Stimulated activated naive CD8-positive, alpha-beta T cell treated with anti-CD3 and anti-CD28 coated beads, Interleukin-15, amount 100 ng/mL, for 72 hours (primary cell): ENCODE measurements around the gene IKZF3.
A peak's percentile ranks its signal among the peaks of the same experiment; 100 is the strongest.

Experiments used
- ATAC-seq: fragments of 150-1000 bp; cut with Tn5 transposase; 2 replicates; pipeline ENCODE4 v1.10.0; 2021; ENCODE audit warnings: mild to moderate bottlenecking, moderate library complexity
- DNase-seq, 2 donors: peaks; one replicate each; pipeline ENCODE4 v3.0.0; 2021 to 2022
- H3K27ac Mint-ChIP-seq, 2 donors: one replicate each; pipeline ENCODE4 v1.8.0; 2022; ENCODE audit warnings: mild to moderate bottlenecking in 2 of 2, mixed read lengths in 2 of 2, moderate library complexity in 2 of 2
- H3K27me3 Mint-ChIP-seq: one replicate; pipeline ENCODE4 v1.8.0; 2022; ENCODE audit warnings: mixed read lengths
- H3K4me1 Mint-ChIP-seq: one replicate; pipeline ENCODE4 v1.8.0; 2022; ENCODE audit warnings: mild to moderate bottlenecking, mixed read lengths
- H3K4me3 Mint-ChIP-seq, 2 donors: one replicate each; pipeline ENCODE4 v1.8.0; 2022; ENCODE audit warnings: mild to moderate bottlenecking in 2 of 2, mixed read lengths in 2 of 2, moderate library complexity in 1 of 2
- H3K9me3 Mint-ChIP-seq, 2 donors: one replicate each; pipeline ENCODE4 v1.8.0; 2022; ENCODE audit warnings: mixed read lengths in 2 of 2

The IKZF3 gene

GRCh38 chr17:39838057-39838456, 26.1 kb downstream of the IKZF3 start:
- no peak for DNase-seq
- Mint-ChIP-seq H3K27me3 (no peaks in the 10 kb centered on the region), H3K27ac (no peak overlapping the region), H3K4me3 (no peak overlapping the region), H3K9me3 (peaks cover 17 to 29% of the 10 kb centered on the region in 2 donors), H3K4me1 (peaks cover 60% of the 10 kb centered on the region)
- ATAC-seq = no peak

DNA sequence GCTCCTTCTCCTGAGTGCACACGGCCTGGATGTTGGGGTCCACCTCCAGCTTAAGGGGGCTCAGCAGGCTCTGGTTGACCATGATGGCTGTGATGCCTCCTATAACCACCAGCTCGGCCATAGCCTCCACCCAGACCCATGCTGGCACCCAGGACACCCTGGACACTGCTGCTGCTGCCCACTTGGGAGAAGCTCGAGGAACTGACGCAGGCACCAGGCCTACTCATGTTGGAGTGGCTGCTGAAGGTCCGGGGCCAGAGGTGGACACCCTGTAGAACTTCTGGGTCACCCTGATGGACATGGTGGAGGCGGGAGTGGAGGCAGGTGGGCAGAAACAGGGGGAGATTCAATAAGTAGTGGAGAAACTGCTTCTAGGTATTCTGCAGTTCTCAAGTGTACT, 28.0 kb downstream of the IKZF3 start:
- DNase-seq = no peak
- Mint-ChIP-seq H3K9me3 (peaks cover 17 to 29% of the 10 kb centered on the region in 2 donors), H3K27ac (peak overlapping the region in 1 of 2 donors; percentile 28), H3K4me3 (no peak overlapping the region), H3K4me1 (peaks cover 49% of the 10 kb centered on the region), H3K27me3 (no peaks in the 10 kb centered on the region)
- no peak for ATAC-seq

- peaks cover 40% of the 10 kb centered on the region for H3K4me1 Mint-ChIP-seq
- H3K27me3 Mint-ChIP-seq = no peaks in the 10 kb centered on the region
- no peak overlapping the region for H3K4me3 Mint-ChIP-seq
- peaks cover 17 to 29% of the 10 kb centered on the region in 2 donors for H3K9me3 Mint-ChIP-seq
- DNase-seq (no peak), ATAC-seq (no peak)
- no peak overlapping the region for H3K27ac Mint-ChIP-seq
These were observed 28.9 kb downstream of the IKZF3 start for GRCh38 chr17:39835038-39835786.

DNA sequence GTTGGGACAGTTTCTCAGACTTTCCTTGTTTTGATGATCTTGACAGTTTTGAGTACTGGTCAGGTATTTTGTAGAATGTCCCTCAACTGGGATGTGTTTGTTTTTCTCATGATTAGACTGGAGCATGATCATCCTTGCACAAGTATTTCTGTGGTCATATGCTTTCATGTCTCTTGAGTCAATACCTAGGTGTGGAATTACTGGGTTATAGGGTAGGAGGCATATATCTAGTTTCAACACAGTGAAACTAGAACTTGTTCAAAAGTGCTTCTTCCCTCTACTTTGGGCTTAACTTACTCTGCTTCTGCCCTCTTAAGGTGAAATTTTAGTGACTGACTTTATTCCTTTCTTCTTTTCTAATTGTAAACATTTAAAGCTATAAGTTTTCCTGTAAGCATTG, 30.1 kb downstream of the IKZF3 start:
- peak; percentile 83 for ATAC-seq

GRCh38 chr17:39831588-39831987, 32.5 kb downstream of the IKZF3 start:
- no peaks in the 10 kb centered on the region for H3K27me3 Mint-ChIP-seq
- DNase-seq (no peak), ATAC-seq (no peak)
- no peak overlapping the region for H3K4me3 Mint-ChIP-seq
- peaks cover 58% of the 10 kb centered on the region for H3K4me1 Mint-ChIP-seq
- peaks cover 6 to 19% of the 10 kb centered on the region in 2 donors for H3K9me3 Mint-ChIP-seq
- no peak overlapping the region for H3K27ac Mint-ChIP-seq

More for the DNA sequence above, 30.1 kb downstream of the IKZF3 start:
- Mint-ChIP-seq H3K4me1 (peaks cover 40% of the 10 kb centered on the region), H3K4me3 (no peak overlapping the region), H3K27ac (no peak overlapping the region), H3K27me3 (no peaks in the 10 kb centered on the region), H3K9me3 (peaks cover 13 to 29% of the 10 kb centered on the region in 2 donors)
- no peak for DNase-seq

DNA sequence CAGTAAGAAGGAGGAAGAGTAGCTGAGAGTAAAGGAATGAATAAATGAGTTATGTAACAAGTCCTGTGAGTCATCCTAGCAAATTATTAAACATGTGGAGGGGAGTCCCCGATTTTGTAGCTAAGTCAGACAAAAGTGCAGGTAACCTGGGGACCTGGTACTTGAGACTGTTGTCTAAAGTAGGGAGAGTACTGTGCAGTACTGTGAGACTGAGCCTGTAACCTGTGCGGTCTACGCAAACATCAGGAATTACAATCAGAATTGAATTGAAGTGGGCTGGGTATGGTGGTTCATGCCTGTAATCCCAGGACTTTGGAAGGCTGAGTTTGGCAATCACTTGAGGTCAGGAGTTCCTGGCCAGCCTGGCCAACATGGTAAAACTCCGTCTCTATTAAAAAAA, 35.7 kb downstream of the IKZF3 start:
- ATAC-seq = peak; percentile 56
- Mint-ChIP-seq H3K9me3 (peaks cover 21 to 22% of the 10 kb centered on the region in 2 donors), H3K4me1 (peaks cover 40% of the 10 kb centered on the region)

GRCh38 chr17:39826334-39826733, 37.8 kb downstream of the IKZF3 start:
- no peak overlapping the region for H3K27ac Mint-ChIP-seq
- no peak overlapping the region for H3K4me3 Mint-ChIP-seq
- H3K27me3 Mint-ChIP-seq = no peaks in the 10 kb centered on the region
- peaks cover 34 to 42% of the 10 kb centered on the region in 2 donors for H3K9me3 Mint-ChIP-seq
- ATAC-seq (no peak), DNase-seq (no peak)
- H3K4me1 Mint-ChIP-seq = peaks cover 46% of the 10 kb centered on the region

More for the DNA sequence above, 35.7 kb downstream of the IKZF3 start:
- no peak for DNase-seq
- Mint-ChIP-seq H3K27me3 (no peaks in the 10 kb centered on the region), H3K4me3 (no peak overlapping the region), H3K27ac (no peak overlapping the region)

DNA sequence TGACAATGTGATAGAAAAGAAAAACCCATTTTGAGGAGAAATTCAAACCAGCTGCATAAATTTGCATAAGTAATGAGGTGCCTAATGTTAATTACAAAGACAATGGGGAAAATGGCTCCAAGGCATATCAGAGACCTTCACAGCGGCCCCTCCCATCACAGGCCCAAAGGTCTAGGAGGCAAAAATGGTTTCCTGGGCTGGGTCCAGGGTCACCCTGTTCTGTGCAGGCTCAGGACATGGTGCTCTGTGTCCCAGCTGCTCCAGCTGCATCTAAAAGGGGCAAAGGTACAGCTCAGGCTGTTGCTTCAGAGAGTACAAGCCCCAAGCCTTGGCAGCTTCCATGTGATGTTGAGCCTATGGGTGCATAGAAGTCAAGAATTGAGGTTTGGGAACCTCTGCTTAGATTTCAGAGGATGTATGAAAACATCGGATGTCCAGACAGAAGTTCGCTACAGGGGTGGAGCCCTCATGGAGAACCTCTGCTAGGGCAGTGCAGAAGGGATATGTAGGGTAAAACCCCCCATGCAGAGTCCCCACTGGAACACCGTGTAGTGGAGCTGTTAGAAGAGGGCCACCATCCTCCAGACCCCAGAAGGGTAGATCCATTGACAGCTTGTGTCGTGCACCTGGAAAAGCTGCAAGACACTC, 40.6 kb downstream of the IKZF3 start:
- Mint-ChIP-seq H3K4me1 (peaks cover 65% of the 10 kb centered on the region), H3K27ac (no peak overlapping the region), H3K27me3 (no peaks in the 10 kb centered on the region), H3K4me3 (no peak overlapping the region), H3K9me3 (peaks cover 34 to 44% of the 10 kb centered on the region in 2 donors)
- DNase-seq = peak in 1 of 2 donors; percentile 23
- ATAC-seq = no peak

GRCh38 chr17:39822051-39822451, 42.1 kb downstream of the IKZF3 start:
- Mint-ChIP-seq H3K4me1 (peaks cover 57% of the 10 kb centered on the region), H3K4me3 (no peak overlapping the region), H3K9me3 (peaks cover 34 to 44% of the 10 kb centered on the region in 2 donors), H3K27me3 (no peaks in the 10 kb centered on the region), H3K27ac (no peak overlapping the region)
- ATAC-seq (peak; percentile 42), DNase-seq (peak in 1 of 2 donors; percentile 23)

DNA sequence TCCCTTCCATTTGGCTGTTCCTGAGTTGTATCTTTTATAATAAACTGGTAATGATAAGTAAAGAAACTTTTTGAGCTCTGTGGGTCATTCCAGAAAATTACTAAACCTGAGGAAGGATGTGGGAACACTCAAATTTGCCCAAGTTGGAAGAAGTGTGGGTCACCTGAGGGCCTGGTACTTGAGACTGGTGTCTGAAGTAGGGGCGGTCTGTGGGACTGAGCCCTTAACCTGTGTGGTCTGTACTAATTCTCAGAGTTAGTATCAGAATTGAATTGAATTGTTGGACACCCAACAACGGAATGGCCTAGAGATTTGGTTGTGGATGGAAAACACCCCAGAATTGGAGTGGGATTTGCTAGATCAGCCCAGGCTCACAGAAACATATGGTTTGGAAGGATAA, 43.1 kb downstream of the IKZF3 start:
- ATAC-seq (no peak), DNase-seq (no peak)
- Mint-ChIP-seq H3K27me3 (no peaks in the 10 kb centered on the region), H3K4me3 (no peak overlapping the region), H3K27ac (peak overlapping the region in 1 of 2 donors; percentile 92), H3K4me1 (peaks cover 46% of the 10 kb centered on the region), H3K9me3 (peaks cover 34 to 37% of the 10 kb centered on the region in 2 donors)

DNA sequence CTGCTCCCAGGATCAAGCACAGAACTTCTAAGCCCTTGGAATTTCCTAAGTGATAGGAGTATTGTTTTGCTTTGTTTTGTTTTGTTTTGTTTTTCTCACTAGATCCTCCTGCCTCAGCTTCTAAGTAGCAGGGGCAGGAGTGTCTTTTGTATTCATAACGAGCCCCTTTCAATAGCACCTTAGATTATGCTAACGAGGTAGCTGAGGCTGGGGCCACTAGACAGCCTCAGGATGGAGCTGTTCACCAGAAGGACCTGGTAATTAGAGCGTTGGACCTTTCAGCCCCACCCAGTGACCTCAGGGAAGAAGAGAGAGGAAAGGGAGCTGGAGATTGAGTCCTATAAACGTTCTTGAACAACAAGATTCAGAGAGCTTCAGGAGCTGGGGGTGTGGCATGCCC, 43.6 kb downstream of the IKZF3 start:
- peaks cover 49% of the 10 kb centered on the region for H3K4me1 Mint-ChIP-seq
- H3K27me3 Mint-ChIP-seq = no peaks in the 10 kb centered on the region
- H3K27ac Mint-ChIP-seq = peak overlapping the region in 1 of 2 donors; percentile 92
- ATAC-seq (no peak), DNase-seq (no peak)
- peak overlapping the region; percentile 4 to 36 for H3K4me3 Mint-ChIP-seq
- peaks cover 32 to 36% of the 10 kb centered on the region in 2 donors for H3K9me3 Mint-ChIP-seq

GRCh38 chr17:39818358-39819000, 45.6 kb downstream of the IKZF3 start:
- Mint-ChIP-seq H3K9me3 (peaks cover 13 to 22% of the 10 kb centered on the region in 2 donors), H3K27me3 (no peaks in the 10 kb centered on the region), H3K4me3 (peak overlapping the region; percentile 12 to 41), H3K4me1 (peaks cover 70% of the 10 kb centered on the region), H3K27ac (peak overlapping the region; percentile 74 to 82)
- no peak for ATAC-seq
- no peak for DNase-seq

DNA sequence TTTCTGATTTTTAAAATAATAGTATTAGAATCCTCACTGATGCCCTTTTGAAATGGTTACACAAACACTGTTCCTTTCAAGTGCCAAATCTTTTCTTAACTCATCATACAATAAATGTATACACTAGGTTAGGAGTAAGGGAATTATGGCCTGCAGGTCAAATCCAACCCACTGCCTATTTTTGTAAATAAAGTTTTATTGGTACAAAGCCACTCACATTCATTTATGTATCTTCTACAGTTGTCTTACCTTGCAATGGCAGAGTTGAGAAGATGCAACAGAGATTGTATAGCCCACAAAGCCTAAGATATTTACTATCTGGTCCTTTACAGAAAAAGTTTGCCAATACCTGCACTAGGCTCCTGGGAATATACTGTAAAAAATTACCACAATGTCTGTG, 47.8 kb downstream of the IKZF3 start:
- H3K4me1 Mint-ChIP-seq = peaks cover 75% of the 10 kb centered on the region
- peaks cover 0 to 2% of the 10 kb centered on the region in 2 donors for H3K9me3 Mint-ChIP-seq
- no peak for ATAC-seq
- H3K4me3 Mint-ChIP-seq = no peak overlapping the region
- DNase-seq = no peak
- no peak overlapping the region for H3K27ac Mint-ChIP-seq
- H3K27me3 Mint-ChIP-seq = no peaks in the 10 kb centered on the region

DNA sequence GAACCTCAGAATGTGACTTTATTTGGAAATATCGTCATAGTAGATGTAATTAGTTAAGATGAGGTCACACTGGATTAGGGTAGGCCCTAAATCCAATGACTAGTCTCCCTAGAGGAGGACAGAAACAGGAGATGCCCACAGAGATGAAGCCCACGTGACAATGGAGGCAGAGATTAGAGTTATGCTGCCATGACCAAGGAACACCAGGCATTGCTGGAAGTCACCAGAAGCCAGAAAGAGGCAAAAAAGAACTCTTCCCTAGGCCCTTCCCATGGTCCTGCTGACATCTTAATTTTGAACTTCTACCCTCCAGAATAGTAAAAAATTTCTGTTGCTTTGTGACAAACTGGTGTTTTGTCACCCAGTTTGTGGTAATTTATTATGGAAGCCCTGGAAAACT, 49.6 kb downstream of the IKZF3 start:
- Mint-ChIP-seq H3K27me3 (no peaks in the 10 kb centered on the region), H3K9me3 (no peaks in the 10 kb centered on the region), H3K4me3 (peak overlapping the region; percentile 69 to 80), H3K4me1 (peaks cover 65% of the 10 kb centered on the region), H3K27ac (peak overlapping the region in 1 of 2 donors; percentile 19)
- no peak for DNase-seq
- no peak for ATAC-seq

DNA sequence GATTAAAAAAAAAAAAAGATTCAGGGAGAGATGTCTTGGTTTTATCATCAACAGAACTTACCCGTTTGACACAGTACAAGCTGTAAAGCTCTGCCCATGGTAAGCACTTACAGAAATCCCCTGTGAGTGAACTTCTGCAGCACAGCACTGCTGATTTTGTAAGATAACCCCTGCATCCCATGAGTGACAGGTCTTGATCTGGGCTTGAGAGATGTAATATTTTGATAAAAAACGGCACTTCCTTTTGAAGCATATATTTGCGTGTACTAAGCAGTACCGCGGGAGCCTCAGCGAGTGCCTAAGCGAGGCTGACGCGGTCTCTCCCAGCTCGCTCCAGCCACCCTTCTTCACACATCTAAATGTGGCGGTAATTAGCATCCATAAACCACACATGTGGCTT, 50.5 kb downstream of the IKZF3 start:
- peak overlapping the region in 1 of 2 donors; percentile 3 for H3K27ac Mint-ChIP-seq
- no peaks in the 10 kb centered on the region for H3K9me3 Mint-ChIP-seq
- ATAC-seq (peak; percentile 95), DNase-seq (peak; percentile 38 to 44)
- peak overlapping the region; percentile 69 to 80 for H3K4me3 Mint-ChIP-seq
- peaks cover 66% of the 10 kb centered on the region for H3K4me1 Mint-ChIP-seq
- H3K27me3 Mint-ChIP-seq = no peaks in the 10 kb centered on the region

DNA sequence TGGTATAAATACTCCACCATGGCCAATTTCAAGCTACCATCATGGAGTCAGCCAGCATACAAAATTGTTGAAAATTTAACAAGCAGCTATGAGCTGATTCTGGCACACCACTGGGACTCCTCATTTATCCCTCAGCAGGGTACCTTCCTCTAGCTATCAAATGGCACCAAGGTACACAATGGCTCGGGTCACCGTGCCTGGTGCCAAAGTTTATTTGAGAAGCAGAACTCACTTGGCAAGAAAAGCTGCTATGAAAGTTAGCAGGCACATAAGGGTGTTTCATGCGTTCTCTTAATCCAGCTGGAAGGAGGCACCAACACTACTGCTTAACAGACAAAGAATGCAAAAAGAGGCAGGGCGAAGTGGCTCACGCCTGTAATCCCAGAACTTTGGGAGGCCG, 51.6 kb downstream of the IKZF3 start:
- peak overlapping the region in 1 of 2 donors; percentile 63 for H3K27ac Mint-ChIP-seq
- ATAC-seq = no peak
- H3K9me3 Mint-ChIP-seq = no peaks in the 10 kb centered on the region
- no peaks in the 10 kb centered on the region for H3K27me3 Mint-ChIP-seq
- H3K4me3 Mint-ChIP-seq = peak overlapping the region; percentile 45 to 57
- H3K4me1 Mint-ChIP-seq = peaks cover 67% of the 10 kb centered on the region
- no peak for DNase-seq
